ENCODE results near the gene NANOS1.
"Not testable (repeated sequence)": the region's sequence is repeated elsewhere in the genome, so short reads cannot be mapped to it uniquely, and the experiment has no call there.

The NANOS1 gene

DNA sequence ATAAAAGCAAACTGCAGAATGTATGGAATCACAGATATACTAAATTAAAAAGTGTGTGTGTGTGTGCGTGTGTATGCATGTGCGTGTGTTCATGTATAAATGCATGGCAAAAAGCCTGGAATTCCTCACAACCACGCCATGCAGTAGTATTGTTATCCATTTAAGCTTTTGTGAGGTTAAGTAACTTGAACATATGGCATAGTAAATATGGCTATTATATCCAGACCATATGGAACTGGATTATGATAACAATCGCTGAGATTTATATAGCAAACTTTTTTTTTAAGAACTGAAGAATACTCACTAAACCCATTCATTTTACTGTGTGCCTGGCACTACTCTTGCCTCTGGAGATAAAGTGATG is 22.3 kb upstream of the NANOS1 start:
- DNase-seq: no peak

GRCh38 chr10:119020627-119020946 is 8.9 kb upstream of the NANOS1 start:
- DNase-seq: no peak

DNA sequence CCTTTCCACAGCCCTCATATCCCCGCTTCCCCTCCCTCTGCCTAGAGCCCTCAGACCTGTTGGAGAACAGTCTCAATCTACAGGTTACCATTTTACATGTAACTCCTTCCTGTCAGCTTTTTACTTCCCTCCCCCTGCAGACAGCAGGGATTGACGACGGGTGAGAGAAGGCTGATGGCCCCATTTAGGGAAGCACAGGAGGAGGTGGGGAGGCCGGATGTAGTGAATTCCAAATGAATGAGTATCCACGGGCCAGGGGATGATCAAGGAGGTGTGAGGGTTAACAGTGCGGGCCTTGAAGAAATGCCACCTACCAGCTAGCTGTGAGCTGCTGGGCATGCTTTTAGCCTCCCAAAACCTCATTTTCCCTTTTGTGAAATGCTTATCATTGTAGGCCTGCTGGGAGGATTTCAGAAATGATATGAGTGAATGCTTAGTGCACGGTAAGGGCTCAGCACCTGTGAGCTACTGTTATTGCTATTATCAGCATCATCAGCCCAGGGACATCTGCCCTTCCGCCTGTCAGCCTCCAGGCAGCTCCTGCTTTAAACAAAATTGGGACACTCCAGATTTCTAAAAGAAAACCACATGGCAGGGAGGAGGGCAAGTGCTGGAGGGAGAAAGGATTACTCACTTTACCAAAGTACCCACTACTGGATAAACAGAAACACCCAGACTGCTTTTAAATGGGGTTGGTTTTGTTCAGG is 6.5 kb upstream of the NANOS1 start:
- DNase-seq: peak; percentile 82

- no peak for DNase-seq
Measured at GRCh38 chr10:119023553-119023868, 6.0 kb upstream of the NANOS1 start.

DNA sequence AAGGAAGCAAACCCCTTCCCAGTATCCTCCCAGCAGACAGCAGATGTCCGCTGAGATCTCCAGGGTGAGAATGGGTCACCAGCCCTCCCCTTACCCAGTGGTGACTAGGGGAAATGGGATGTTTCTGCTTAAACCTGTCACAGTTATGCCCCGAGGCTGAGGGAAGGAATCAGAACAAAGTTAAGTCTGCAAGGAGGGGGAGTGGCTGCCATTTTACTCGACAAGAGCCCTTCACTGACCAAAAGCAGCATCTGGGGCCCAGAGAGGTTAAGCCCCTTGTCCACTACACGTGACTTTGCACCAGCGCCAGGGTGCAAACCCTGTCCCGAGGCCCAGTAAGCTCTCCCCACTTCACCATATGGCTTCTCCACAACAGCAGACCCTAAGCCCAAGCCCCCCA is 4.6 kb upstream of the NANOS1 start:
- DNase-seq: peak; percentile 16

DNA sequence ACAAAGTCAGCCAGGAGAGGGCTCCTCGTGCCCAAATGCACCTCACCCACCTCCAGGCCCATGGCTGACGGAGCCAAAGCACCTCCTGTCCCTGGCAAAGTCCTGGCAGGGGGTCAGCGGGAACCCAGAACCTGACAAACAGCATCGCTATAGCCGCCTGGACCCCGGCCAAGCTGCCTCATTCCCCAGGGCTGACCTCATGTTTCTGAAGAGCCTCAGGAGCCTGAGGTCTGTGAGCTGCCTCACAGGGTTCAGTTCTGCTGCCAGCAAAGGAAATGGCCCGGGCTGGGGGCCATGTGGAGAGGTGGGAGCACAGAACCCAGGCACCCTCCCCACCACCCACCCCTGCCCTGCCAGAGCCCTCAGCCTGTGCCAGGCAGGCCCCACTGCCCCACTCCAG is 4.2 kb upstream of the NANOS1 start:
- peak; percentile 82 for DNase-seq

- no peak for DNase-seq
Measured at GRCh38 chr10:119025776-119026175, 3.7 kb upstream of the NANOS1 start.

- no peak for DNase-seq
Measured at GRCh38 chr10:119026301-119027110, 3.0 kb upstream of the NANOS1 start.

GRCh38 chr10:119028445-119028899 is 1.0 kb upstream of the NANOS1 start:
- not testable (repeated sequence) for DNase-seq

GRCh38 chr10:119028900-119029612 is 458 bp upstream of the NANOS1 start:
- DNase-seq: peak; percentile 85

DNA sequence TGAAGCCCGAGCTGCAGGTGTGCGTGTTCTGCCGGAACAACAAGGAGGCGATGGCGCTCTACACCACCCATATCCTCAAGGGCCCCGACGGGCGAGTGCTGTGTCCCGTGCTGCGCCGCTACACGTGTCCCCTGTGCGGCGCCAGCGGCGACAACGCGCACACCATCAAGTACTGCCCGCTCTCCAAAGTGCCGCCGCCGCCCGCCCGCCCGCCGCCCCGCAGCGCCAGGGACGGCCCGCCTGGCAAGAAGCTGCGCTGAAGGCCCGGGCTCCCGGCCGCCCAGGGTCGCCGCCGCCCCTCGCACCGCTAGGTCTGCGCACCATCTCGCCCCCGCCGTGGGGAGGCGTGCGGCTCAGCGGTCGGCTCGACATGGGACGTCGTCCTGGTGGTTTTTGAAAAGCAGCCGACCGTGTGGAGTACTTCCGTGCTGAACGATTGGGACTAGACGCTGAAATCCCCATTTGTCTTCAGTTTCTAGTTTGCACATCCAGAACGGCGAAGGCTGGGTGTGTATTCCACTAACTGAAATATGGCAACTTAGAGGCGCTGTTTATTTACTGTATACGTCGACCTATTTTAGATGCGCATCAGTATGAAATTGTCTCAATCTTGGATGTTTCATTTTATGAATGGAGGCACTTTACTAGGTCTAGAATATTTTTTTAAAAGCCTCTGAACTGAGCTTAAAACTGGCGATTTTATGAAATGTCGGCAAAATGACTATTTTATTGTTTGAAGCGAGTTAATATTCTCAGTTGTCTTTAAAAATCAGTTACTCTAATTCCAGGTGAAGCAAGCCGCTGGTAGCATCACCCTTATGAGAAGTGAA is 1.1 kb downstream of the NANOS1 start:
- DNase-seq: peak; percentile 42

- DNase-seq: no peak
Measured at GRCh38 chr10:119031496-119032059, 2.1 kb downstream of the NANOS1 start.

GRCh38 chr10:119039161-119039560 is 9.6 kb downstream of the NANOS1 start:
- DNase-seq: no peak

- DNase-seq: no peak
Measured at GRCh38 chr10:119041326-119041725, 11.8 kb downstream of the NANOS1 start.

GRCh38 chr10:119042169-119042568 is 12.7 kb downstream of the NANOS1 start:
- DNase-seq: no peak

GRCh38 chr10:119045561-119045960 is 16.0 kb downstream of the NANOS1 start:
- DNase-seq: no peak

- DNase-seq: no peak
Measured at GRCh38 chr10:119049361-119049760, 19.8 kb downstream of the NANOS1 start.

- no peak for DNase-seq
Measured at GRCh38 chr10:119049777-119050176, 20.3 kb downstream of the NANOS1 start.

DNA sequence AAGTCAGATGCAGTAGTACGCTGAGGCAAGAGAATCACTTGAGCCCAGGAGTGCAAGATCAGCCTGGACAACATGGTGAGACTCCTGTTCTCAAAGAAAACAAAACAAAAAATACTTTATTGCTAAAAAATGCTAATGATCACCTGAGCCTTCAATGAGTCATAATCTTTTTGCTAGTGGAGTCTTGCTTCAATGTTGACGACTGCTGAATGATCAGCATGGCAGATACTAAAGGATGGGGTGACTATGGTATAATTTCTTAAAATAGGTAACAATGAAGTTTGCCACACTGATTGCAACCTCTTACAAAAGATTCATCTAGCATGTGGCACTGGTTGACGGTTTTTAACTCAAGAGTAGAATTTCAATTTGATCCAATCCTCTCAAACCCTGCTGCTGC is 22.3 kb downstream of the NANOS1 start:
- no peak for DNase-seq

- DNase-seq: no peak
Measured at GRCh38 chr10:119055472-119055871, 26.0 kb downstream of the NANOS1 start.

- DNase-seq: no peak
Measured at GRCh38 chr10:119058010-119058409, 28.5 kb downstream of the NANOS1 start.

DNA sequence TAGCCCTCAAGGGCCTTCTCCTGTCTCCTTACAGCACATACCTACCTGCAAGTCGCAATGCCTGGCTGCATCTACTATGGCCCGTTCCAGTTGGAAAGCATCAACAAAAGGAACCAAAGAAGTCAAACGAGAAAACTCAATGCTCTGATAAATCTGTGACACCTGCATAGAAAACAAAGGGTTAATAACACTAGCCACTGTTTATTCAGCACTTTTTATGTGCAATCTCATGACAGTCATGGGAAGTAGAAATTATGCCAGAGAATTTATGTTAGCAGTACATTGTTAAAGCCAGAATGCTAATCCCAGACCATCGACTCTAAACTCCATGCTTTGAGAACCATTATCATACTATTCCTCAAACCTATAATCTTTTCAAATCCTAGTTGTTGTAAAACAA is 30.0 kb downstream of the NANOS1 start:
- no peak for DNase-seq

DNA sequence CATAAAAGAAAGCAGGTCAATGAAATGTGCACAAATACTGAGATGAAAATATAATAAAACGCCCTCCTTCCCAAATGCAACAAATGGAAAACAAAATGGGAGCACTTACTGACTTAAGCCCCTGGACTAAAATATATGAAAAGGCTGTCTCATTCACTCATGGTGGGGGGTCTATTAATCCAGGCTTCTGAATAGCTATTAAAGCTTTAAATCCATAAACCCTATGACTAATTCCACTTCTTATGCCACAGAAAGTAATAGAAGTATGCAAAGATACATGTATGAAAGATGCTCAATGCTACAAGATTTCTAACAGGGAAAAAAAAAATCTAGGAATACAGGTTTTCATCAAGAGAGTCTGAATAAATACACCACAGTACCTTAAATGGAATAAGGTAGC is 30.6 kb downstream of the NANOS1 start:
- DNase-seq: no peak

Measured in fibroblast of skin of back (primary cell).